GM19239 (cell line): Measurements from ENCODE around the gene KLHL41.
"Not testable (repeated sequence)": the region's sequence is repeated elsewhere in the genome, so short reads cannot be mapped to it uniquely, and the experiment has no call there.

Experiments used
- DNase-seq: peaks from one replicate; pipeline ENCODE4 v3.0.0; 2011; ENCODE audit warnings: low spot score; ENCODE audit not compliant: insufficient read length
- FAIRE-seq: peaks from 2 replicates; lab custom pipeline; 2011; peaks lifted over from hg19 to GRCh38; lab: Jason Lieb, UNC

Gene KLHL41

GRCh38 chr2:169504651-169505050 lies 4.9 kb upstream of the KLHL41 start:
- no peak for FAIRE-seq
- no peak for DNase-seq

GRCh38 chr2:169507698-169508097 lies 1.8 kb upstream of the KLHL41 start:
- FAIRE-seq, result no peak
- DNase-seq, result no peak

- DNase-seq (no peak), FAIRE-seq (no peak)
Observed at GRCh38 chr2:169509955-169510354, 453 bp downstream of the KLHL41 start.

- DNase-seq (no peak), FAIRE-seq (no peak)
Observed at GRCh38 chr2:169510496-169510895, 994 bp downstream of the KLHL41 start.

GRCh38 chr2:169511818-169512217 lies 2.3 kb downstream of the KLHL41 start:
- FAIRE-seq, result no peak
- no peak for DNase-seq

GRCh38 chr2:169512525-169512924 lies 3.0 kb downstream of the KLHL41 start:
- FAIRE-seq (no peak), DNase-seq (no peak)

GRCh38 chr2:169513094-169513493 lies 3.6 kb downstream of the KLHL41 start:
- FAIRE-seq (no peak), DNase-seq (no peak)

- DNase-seq, result no peak
- no peak for FAIRE-seq
Observed at GRCh38 chr2:169513926-169514325, 4.4 kb downstream of the KLHL41 start.

GRCh38 chr2:169514758-169515157 lies 5.3 kb downstream of the KLHL41 start:
- not testable (repeated sequence) for FAIRE-seq, DNase-seq

- not testable (repeated sequence) for DNase-seq, FAIRE-seq
Observed at GRCh38 chr2:169516488-169516995, 7.0 kb downstream of the KLHL41 start.

GRCh38 chr2:169520896-169521295 lies 11.4 kb downstream of the KLHL41 start:
- FAIRE-seq (no peak), DNase-seq (no peak)

- no peak for FAIRE-seq
- DNase-seq, result no peak
Observed at GRCh38 chr2:169523681-169524080, 14.2 kb downstream of the KLHL41 start.

GRCh38 chr2:169525434-169525833 lies 15.9 kb downstream of the KLHL41 start:
- DNase-seq (no peak), FAIRE-seq (no peak)

GRCh38 chr2:169526451-169526850 lies 16.9 kb downstream of the KLHL41 start:
- FAIRE-seq (no peak), DNase-seq (no peak)

- peak; percentile 32 for DNase-seq
- peak; percentile 96 for FAIRE-seq
Observed at GRCh38 chr2:169528271-169528701, 18.8 kb downstream of the KLHL41 start.

- DNase-seq, FAIRE-seq: not testable (repeated sequence)
Observed at GRCh38 chr2:169539460-169539859, 30.0 kb downstream of the KLHL41 start.

- FAIRE-seq, result no peak
Observed at GRCh38 chr2:169540146-169540545, 30.6 kb downstream of the KLHL41 start.

GRCh38 chr2:169542433-169542832 lies 32.9 kb downstream of the KLHL41 start:
- FAIRE-seq (no peak), DNase-seq (no peak)

More at GRCh38 chr2:169540146-169540545, 30.6 kb downstream of the KLHL41 start:
- no peak for DNase-seq

GRCh38 chr2:169546756-169547155 lies 37.3 kb downstream of the KLHL41 start:
- no peak for DNase-seq
- no peak for FAIRE-seq

GRCh38 chr2:169561364-169561763 lies 51.9 kb downstream of the KLHL41 start:
- no peak for DNase-seq
- peak; percentile 26 for FAIRE-seq

GRCh38 chr2:169562084-169562483 lies 52.6 kb downstream of the KLHL41 start:
- not testable (repeated sequence) for DNase-seq, FAIRE-seq

- no peak for FAIRE-seq
Observed at GRCh38 chr2:169562519-169562918, 53.0 kb downstream of the KLHL41 start.

More at GRCh38 chr2:169562519-169562918, 53.0 kb downstream of the KLHL41 start:
- DNase-seq, result no peak
